Endothelial cell of umbilical vein (primary cell): ENCODE measurements around the gene NLRP6.

ENCODE experiments used
- CTCF ChIP-seq, 2 donors: IDR thresholded peaks; 1 replicate in 1 of 2; 2 replicates in 1 of 2; pipeline ENCODE4 v1.5.1; 2011; ENCODE audit warnings: low read length in 2 of 2, mild to moderate bottlenecking in 2 of 2, moderate library complexity in 2 of 2, control low read depth in 1 of 2, inconsistent platforms in 1 of 2, low read depth in 1 of 2; ENCODE audit not compliant: insufficient read depth in 1 of 2; ENCODE audit errors: extremely low read depth in 1 of 2
- EZH2 ChIP-seq: IDR thresholded peaks from 2 replicates; pipeline ENCODE4 v1.6.1; 2012; ENCODE audit warnings: borderline replicate concordance, low read depth, mild to moderate bottlenecking, moderate library complexity, low read length, inconsistent platforms; ENCODE audit not compliant: severe bottlenecking
- FOS ChIP-seq: IDR thresholded peaks from 2 replicates; pipeline ENCODE4 v1.6.1; 2011; ENCODE audit warnings: mild to moderate bottlenecking, low read length, moderate library complexity, borderline replicate concordance; ENCODE audit not compliant: insufficient read depth

GRCh38 chr11:330694-331357 lies 52.6 kb downstream of the NLRP6 start:
- no peak for TF ChIP-seq FOS
- TF ChIP-seq CTCF (IDR thresholded peaks at IDR 0.05; ENCODE audit: extremely low read depth in 1 of 2, insufficient read depth in 1 of 2, low read depth in 1 of 2, low read length in 2 of 2): no peak
- no peak for TF ChIP-seq EZH2
